Measurements from ENCODE around the gene S100Z.
"Not testable (repeated sequence)": the region's sequence is repeated elsewhere in the genome, so short reads cannot be mapped to it uniquely, and the experiment has no call there.

S100Z gene

DNA sequence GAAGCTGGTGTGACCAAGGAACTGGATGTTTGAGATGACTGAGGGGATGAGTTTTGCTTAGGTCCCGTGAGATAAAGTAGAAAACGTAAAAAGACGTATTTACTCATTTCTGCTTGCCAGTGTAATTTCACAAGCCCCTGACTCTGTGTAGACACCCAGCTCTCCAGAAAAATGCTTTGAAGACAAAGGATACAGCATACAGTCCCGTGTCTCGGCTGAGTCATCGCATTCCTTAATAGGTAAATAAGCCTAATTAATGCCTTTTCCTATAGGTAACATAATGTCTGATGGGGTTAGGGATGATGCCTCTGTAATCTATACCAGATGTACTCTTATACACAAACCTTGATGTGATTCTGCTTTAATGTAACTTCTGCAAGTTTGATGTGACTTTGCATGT is 20.2 kb downstream of the S100Z start:
- no peak overlapping the region for H3K4me3 ChIP-seq (ENCODE audit: low read depth, low read length)
- no peak for DNase-seq (ENCODE audit: low read depth)
- TF ChIP-seq, protein P1, sequence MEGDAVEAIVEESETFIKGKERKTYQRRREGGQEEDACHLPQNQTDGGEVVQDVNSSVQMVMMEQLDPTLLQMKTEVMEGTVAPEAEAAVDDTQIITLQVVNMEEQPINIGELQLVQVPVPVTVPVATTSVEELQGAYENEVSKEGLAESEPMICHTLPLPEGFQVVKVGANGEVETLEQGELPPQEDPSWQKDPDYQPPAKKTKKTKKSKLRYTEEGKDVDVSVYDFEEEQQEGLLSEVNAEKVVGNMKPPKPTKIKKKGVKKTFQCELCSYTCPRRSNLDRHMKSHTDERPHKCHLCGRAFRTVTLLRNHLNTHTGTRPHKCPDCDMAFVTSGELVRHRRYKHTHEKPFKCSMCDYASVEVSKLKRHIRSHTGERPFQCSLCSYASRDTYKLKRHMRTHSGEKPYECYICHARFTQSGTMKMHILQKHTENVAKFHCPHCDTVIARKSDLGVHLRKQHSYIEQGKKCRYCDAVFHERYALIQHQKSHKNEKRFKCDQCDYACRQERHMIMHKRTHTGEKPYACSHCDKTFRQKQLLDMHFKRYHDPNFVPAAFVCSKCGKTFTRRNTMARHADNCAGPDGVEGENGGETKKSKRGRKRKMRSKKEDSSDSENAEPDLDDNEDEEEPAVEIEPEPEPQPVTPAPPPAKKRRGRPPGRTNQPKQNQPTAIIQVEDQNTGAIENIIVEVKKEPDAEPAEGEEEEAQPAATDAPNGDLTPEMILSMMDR (IDR thresholded peaks at IDR 0.05; ENCODE audit: control insufficient read depth, extremely low read depth, insufficient read depth): no peak

DNA sequence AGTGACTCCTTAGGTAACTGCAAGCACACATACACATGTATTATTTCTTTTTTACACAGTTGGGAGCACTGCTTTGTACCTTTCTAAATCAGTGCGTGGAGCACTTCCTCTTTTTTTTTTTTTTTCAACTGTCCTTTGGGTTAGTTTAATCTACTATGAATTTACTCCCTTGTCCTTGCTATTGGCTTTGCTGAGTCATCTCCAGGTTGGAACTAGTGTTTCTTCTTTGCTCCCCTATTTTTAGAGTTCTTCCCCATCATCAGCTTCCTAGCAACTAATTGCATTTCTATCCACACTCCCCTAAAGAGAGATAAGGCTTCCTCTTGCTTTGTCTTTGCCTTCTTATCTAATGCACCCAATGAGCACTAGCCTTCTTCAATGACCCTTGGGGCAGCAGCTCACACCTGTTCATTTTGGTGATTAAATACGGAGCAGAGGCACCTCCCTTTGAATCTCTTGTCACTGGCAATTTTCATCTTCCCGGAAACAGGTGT is 24.3 kb downstream of the S100Z start:
- TF ChIP-seq, protein P1 (IDR thresholded peaks at IDR 0.05; ENCODE audit: control insufficient read depth, extremely low read depth, insufficient read depth): no peak

DNA sequence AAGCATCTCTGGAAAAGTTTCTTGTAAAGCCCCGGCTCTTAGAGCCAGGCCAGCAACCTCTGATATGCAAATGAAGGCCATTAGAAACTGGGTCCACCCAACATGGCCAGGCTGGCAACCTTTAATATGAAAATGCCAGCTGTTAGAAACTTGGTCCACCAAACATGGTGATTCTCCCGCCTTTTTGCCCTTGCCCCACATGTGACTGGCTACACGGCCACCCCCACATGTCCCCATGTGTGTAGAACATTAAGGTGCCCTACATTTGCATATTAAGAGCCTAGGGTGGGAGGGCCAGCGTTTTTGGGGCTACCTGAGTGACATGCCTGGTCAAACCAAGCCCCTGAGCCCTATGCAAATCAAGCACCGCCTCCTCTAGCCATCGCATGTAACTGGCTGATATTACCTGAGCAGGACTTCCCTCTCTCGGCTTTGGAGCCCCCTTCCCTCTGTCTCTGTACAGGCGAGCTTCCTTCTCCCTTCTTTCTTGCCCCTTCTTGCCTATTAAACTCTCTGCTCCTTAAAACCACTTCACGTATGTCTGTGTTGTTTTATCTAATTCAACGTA is 39.0 kb downstream of the S100Z start:
- no peak overlapping the region for H3K4me3 ChIP-seq (ENCODE audit: low read depth, low read length)
- TF ChIP-seq, protein P1 (IDR thresholded peaks at IDR 0.05; ENCODE audit: control insufficient read depth, extremely low read depth, insufficient read depth): no peak
- no peak for DNase-seq (ENCODE audit: low read depth)

More for the DNA sequence above, 24.3 kb downstream of the S100Z start:
- no peak overlapping the region for H3K4me3 ChIP-seq (ENCODE audit: low read depth, low read length)
- DNase-seq (ENCODE audit: low read depth): no peak

DNA sequence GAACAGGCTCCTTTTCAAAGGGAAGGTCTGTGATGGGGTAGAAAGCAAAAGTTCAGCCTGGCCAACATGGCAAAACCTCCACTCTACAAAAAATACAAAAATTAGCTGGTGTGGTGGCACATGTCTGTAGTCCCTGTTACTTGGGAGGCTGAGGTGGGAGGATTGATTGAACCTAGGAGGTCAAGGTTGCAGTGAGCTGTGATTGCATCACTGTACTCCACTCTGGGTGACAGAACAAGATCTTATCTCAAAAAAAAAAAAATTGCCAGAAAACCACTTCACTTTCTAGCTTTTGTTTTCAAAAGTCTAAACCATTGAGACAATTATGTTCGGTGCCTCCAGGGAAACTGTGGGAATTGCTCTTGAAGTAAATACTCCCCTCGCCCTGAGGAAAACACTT is 43.5 kb downstream of the S100Z start:
- H3K4me3 ChIP-seq (ENCODE audit: low read depth, low read length): no peak overlapping the region
- no peak for DNase-seq (ENCODE audit: low read depth)
- TF ChIP-seq, protein P1 (IDR thresholded peaks at IDR 0.05; ENCODE audit: control insufficient read depth, extremely low read depth, insufficient read depth): no peak

DNA sequence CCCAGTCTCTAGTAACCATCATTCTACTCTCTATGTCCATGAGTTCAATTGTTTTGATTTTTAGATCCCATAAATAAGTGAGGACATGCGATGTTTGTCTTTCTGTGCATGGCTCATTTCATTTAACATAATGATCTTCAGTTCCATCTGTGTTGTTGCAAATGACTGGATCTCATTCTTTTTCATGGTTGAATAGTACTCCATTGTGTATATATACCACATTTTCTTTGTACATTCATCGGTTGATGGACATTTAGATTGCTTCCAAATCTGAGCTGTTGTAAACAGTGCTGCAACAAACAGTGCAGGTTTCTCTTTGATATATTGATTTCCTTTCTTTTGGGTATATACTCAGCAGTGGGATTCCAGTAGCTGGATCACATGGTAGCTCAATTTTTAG is 46.4 kb downstream of the S100Z start:
- TF ChIP-seq, protein P1 (IDR thresholded peaks at IDR 0.05; ENCODE audit: control insufficient read depth, extremely low read depth, insufficient read depth): no peak
- H3K4me3 ChIP-seq (ENCODE audit: low read depth, low read length): no peak overlapping the region
- DNase-seq (ENCODE audit: low read depth): no peak

DNA sequence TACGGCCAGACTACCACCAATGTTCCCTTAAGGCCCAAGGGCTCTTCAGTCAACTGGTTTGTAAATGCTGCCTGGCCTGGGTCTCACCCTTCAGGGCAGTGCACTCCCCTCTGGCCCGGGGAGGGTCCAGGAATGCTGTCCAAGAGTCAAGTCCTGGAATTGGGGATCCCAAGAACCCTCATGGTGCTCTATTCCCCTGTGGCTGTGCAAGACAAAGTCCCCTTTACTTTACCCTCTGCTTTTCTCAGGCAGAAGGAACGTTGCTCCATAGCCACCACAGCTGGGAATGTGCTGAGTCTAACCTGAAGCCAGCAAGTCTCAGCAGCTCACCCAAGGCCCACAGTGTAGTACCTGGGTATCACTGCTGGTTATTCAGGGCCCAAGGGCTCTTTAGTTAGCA is 51.7 kb downstream of the S100Z start:
- H3K4me3 ChIP-seq (ENCODE audit: low read depth, low read length): no peak overlapping the region
- TF ChIP-seq, protein P1 (IDR thresholded peaks at IDR 0.05; ENCODE audit: control insufficient read depth, extremely low read depth, insufficient read depth): no peak
- no peak for DNase-seq (ENCODE audit: low read depth)

DNA sequence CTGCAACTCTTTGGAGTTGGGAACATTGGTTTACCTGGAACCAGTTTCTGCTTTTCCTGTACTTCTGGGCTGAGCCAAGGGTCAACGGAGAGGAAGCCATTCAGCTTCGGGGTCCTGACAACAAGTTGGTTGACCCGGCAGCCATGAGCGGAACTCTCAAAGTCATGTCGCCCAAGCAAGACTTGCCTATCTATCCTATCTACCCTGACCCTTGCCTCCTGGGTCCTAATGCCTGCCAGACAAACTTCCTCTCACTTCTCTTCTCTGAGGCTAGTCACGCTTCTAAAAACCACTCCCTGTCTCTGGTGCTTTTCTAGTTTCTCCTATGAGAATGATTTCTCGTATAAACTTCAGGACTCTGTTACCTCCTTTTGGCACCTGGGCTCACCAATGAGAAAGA is 58.4 kb downstream of the S100Z start:
- TF ChIP-seq, protein P1 (IDR thresholded peaks at IDR 0.05; ENCODE audit: control insufficient read depth, extremely low read depth, insufficient read depth): no peak
- no peak for DNase-seq (ENCODE audit: low read depth)
- H3K4me3 ChIP-seq (ENCODE audit: low read depth, low read length): no peak overlapping the region

DNA sequence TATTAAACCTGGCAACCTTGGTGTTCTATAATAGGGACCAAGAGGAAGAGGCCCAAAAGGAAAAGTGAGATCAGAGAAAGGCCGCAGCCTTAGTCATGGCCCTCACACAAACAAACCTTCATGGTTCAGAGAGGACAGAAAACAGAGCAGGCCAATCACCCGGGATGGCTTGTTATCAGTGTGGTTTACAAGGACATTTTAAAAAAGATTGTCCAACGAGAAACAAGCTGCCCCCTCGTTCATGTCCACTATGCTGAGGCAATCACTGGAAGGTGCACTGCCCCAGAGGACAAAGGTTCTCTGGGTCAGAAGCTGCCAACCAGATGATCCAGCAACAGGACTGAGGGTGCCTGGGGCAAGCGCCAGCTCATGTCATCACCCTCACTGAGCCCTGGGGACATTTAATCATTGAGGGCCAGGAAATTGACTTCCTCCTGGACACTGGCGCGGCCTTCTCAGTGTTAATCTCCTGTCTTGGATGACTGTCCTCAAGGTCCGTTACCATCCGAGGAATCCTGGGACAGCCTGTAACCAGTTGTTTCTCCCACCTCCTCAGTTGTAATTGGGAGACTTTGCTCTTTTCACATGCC is 60.6 kb downstream of the S100Z start:
- DNase-seq (ENCODE audit: low read depth); H3K4me3 ChIP-seq (ENCODE audit: low read depth, low read length): not testable (repeated sequence)

DNA sequence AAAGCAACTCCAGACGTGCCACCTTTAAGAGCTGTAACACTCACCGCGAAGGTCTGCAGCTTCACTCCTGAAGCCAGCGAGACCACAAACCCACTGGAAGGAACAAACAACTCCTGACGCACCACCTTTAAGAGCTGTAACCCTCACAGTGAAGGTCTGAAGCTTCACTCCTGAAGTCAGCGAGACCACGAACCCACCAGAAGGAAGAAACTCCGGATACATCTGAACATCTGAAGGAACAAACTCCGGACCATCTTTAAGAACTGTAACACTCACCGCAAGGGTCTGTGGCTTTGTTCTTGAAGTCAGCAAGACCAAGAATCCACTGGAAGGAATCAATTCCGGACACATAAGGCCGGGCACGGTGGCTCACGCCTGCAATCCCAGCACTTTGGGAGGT is 64.9 kb downstream of the S100Z start:
- not testable (repeated sequence) for DNase-seq (ENCODE audit: low read depth)

More for the DNA sequence above, 64.9 kb downstream of the S100Z start:
- H3K4me3 ChIP-seq (ENCODE audit: low read depth, low read length): not testable (repeated sequence)
